Activated CD8-positive, alpha-beta T cell treated with anti-CD3 and anti-CD28 coated beads for 36 hours (primary cell): ENCODE data around the gene HTRA2. TPM values are rescaled to one million over a fixed set of nuclear protein-coding genes. Genes with fewer than 3 reads are reported as not detected.

Source experiments
- ATAC-seq: fragments of 200-7000 bp; cut with Tn5 transposase; one replicate; pipeline ENCODE4 v1.10.0; 2021; ENCODE audit warnings: mild to moderate bottlenecking, moderate library complexity
- CTCF ChIA-PET: fragments of 350-600 bp; sonication (Branson Sonifier 250); formaldehyde crosslinking; loops from one replicate; lab custom pipeline; 2021; ENCODE audit warnings: antibody characterized with exemption; lab: Charles Lee
- POLR2A ChIA-PET: fragments of 350-600 bp; sonication (Branson Sonifier 250); formaldehyde crosslinking; loops from one replicate; lab custom pipeline; 2021; ENCODE audit warnings: antibody characterized with exemption; lab: Charles Lee
- DNase-seq: peaks from one replicate; pipeline ENCODE4 v3.0.0-alpha.2; 2020
- H3K27ac Mint-ChIP-seq: one replicate; pipeline ENCODE4 v1.8.0; 2021; ENCODE audit warnings: mild to moderate bottlenecking, mixed read lengths
- H3K27me3 Mint-ChIP-seq: one replicate; pipeline ENCODE4 v1.8.0; 2021; ENCODE audit warnings: mixed read lengths
- H3K36me3 Mint-ChIP-seq: one replicate; pipeline ENCODE4 v1.8.0; 2021; ENCODE audit warnings: low read depth, mixed read lengths
- H3K4me1 Mint-ChIP-seq: one replicate; pipeline ENCODE4 v1.8.0; 2021; ENCODE audit warnings: low read depth, mixed read lengths
- H3K4me3 Mint-ChIP-seq: one replicate; pipeline ENCODE4 v1.8.0; 2021; ENCODE audit warnings: mild to moderate bottlenecking, moderate library complexity, mixed read lengths
- H3K9me3 Mint-ChIP-seq: one replicate; pipeline ENCODE4 v1.8.0; 2021; ENCODE audit warnings: mixed read lengths
- intact Hi-C: fragments of 100-400 bp; cut with micrococcal nuclease; formaldehyde crosslinking; loops from one replicate; pipeline ENCODE4 v1.10.0; 2022
- total RNA-seq, 2 experiments: library from RNA; stranded (reverse); gene quantifications; one replicate each; pipeline ENCODE4 v1.2.3, GENCODE V29; 2021
- TF ChIP-seq, protein P1 (sequence below): fragments of 200-600 bp; IDR thresholded peaks from one replicate; pipeline ENCODE4 v1.8.0; 2022; ENCODE audit warnings: antibody characterized with exemption, mild to moderate bottlenecking

The HTRA2 gene
- total RNA-seq, 2 experiments from 2014 or later = 42.0 to 45.0 TPM

DNA sequence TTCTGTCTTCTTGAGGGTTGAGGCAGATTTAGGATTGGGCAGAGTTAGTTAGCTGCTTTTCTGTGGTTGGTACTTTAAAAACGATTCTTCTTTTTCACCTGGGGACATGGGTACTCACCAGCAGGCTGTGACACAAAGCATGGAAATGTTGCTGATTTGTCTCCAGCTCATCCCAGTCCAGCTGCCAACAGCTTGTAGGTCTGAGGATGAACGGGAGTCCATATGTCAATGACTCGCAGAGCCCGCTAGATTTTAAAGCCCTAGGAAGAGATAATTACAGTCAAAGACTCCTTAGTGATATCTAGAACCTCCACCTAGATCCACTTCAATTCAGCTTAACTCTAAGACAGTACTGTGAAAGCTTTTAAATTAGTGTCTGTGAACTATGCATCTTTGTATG, 45.6 kb downstream of the HTRA2 start:
- intact Hi-C loops = no loop called here
- no peak for ATAC-seq
- Mint-ChIP-seq H3K27ac (no peak overlapping the region), H3K36me3 (peaks cover 2% of the 10 kb centered on the region), H3K4me3 (no peak overlapping the region), H3K27me3 (no peaks in the 10 kb centered on the region), H3K4me1 (peaks cover 23% of the 10 kb centered on the region), H3K9me3 (no peaks in the 10 kb centered on the region)
- TF ChIP-seq, protein P1, sequence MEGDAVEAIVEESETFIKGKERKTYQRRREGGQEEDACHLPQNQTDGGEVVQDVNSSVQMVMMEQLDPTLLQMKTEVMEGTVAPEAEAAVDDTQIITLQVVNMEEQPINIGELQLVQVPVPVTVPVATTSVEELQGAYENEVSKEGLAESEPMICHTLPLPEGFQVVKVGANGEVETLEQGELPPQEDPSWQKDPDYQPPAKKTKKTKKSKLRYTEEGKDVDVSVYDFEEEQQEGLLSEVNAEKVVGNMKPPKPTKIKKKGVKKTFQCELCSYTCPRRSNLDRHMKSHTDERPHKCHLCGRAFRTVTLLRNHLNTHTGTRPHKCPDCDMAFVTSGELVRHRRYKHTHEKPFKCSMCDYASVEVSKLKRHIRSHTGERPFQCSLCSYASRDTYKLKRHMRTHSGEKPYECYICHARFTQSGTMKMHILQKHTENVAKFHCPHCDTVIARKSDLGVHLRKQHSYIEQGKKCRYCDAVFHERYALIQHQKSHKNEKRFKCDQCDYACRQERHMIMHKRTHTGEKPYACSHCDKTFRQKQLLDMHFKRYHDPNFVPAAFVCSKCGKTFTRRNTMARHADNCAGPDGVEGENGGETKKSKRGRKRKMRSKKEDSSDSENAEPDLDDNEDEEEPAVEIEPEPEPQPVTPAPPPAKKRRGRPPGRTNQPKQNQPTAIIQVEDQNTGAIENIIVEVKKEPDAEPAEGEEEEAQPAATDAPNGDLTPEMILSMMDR = no peak
- DNase-seq = no peak
- ChIA-PET CTCF (interaction anchor here (1.4 to 7.6 kb wide), 5 partner anchors 13 to 72 kb away, joined by 3 to 54 read pairs (median 5); no protein-coding TSS in a partner anchor), POLR2A (interaction anchor here (0.9 to 2.3 kb wide), 2 partner anchors 8 to 13 kb away, joined by 3 to 5 read pairs; no protein-coding TSS in a partner anchor)

DNA sequence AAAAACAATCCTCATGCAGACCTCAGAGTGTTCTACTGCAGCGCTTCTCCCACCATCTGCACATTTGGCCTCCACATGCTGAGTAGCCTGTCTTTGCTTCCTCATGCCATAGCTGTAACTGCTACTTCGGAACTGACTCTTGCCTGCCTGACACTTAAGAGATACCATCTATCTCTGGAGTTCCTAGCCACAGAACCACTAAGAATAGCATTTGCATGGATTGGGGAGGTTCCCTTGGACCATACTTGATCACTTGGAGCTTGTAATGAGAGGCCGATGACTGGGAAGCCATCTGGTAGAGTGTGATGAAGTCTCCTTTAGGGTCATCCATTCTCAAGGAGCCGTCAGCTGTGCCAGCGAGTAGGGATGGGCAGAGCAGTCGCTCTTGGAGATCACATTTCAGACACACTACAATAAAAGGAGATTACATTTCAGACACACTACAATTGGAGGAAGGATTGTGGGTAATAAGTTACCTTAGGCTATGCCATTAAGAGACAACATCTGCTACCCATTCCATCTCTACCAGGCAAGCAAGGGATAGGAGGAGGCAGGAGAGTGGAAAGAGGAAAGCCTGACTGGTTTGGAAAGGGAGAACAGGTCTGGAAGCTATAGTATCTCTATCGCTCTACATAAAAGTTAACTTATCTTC, 46.6 kb downstream of the HTRA2 start:
- H3K27ac Mint-ChIP-seq = no peak overlapping the region
- no peak overlapping the region for H3K4me3 Mint-ChIP-seq
- CTCF ChIA-PET = interaction anchor here (1.0 to 7.6 kb wide), 6 partner anchors 9 to 68 kb away, joined by 3 to 54 read pairs (median 3); no protein-coding TSS in a partner anchor

DNA sequence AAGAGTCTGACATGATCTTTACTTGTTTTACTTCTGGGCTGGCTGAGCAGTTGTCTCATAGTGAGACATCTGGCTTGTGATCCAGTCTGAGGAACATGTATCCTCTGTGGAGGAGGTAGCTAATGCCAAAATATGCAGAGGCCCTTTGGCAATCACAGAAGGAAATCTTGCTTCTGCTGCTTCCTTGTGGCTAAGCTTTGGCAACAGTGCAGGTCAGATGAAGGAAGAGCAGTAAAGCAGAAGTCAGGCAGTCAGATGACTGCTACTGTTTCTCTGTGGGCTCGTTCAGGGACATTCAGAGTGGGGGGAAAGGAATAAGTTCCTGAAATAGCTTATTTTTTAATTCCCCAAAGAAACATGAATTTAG, 47.1 kb downstream of the HTRA2 start:
- H3K9me3 Mint-ChIP-seq = no peaks in the 10 kb centered on the region
- no peak overlapping the region for H3K4me3 Mint-ChIP-seq
- TF ChIP-seq, protein P1 = no peak
- peaks cover 2% of the 10 kb centered on the region for H3K36me3 Mint-ChIP-seq
- ATAC-seq = no peak
- ChIA-PET CTCF (interaction anchor here (1.0 to 7.6 kb wide), 5 partner anchors 9 to 24 kb away, joined by 3 to 54 read pairs (median 3); no protein-coding TSS in a partner anchor), POLR2A (interaction anchor here (1.1 kb wide), 2 partner anchors 46 to 79 kb away, joined by 3 to 4 read pairs; no protein-coding TSS in a partner anchor)
- no peak for DNase-seq
- H3K4me1 Mint-ChIP-seq = peaks cover 23% of the 10 kb centered on the region
- H3K27me3 Mint-ChIP-seq = peaks cover 1% of the 10 kb centered on the region
- intact Hi-C loops = no loop called here
- no peak overlapping the region for H3K27ac Mint-ChIP-seq

More for the DNA sequence above, 46.6 kb downstream of the HTRA2 start:
- intact Hi-C loops = no loop called here
- DNase-seq (no peak), ATAC-seq (no peak)
- TF ChIP-seq, protein P1 = no peak
- POLR2A ChIA-PET = interaction anchor here (1.1 kb wide), 2 partner anchors 46 to 78 kb away, joined by 3 to 4 read pairs; no protein-coding TSS in a partner anchor
- Mint-ChIP-seq H3K4me1 (peaks cover 23% of the 10 kb centered on the region), H3K27me3 (peaks cover under 1% of the 10 kb centered on the region), H3K36me3 (peaks cover 2% of the 10 kb centered on the region), H3K9me3 (no peaks in the 10 kb centered on the region)

DNA sequence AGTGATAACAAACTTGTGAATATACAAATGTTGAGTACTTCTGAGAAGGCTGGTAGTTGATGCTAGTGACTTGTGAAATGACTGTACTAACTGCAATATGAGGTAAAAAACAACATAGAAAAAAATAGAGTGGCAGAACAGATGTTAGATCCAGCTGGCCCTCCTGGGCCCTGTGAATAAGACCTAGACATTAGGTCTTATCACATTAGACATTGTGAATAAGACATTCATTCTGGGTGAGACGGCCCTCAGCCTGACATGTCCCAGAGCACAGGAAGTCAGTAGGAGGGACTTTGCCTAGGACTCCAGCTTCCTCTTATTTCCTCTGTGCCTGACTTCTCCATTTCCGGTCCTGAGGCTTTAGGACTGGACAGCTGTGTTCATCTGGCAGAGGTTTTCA, 47.7 kb downstream of the HTRA2 start:
- intact Hi-C loops = no loop called here
- POLR2A ChIA-PET = interaction anchor here (1.1 kb wide), 2 partner anchors 47 to 80 kb away, joined by 3 to 4 read pairs; no protein-coding TSS in a partner anchor

More for the DNA sequence above, 47.7 kb downstream of the HTRA2 start:
- CTCF ChIA-PET = interaction anchor here (0.5 to 7.6 kb wide), 6 partner anchors 8 to 328 kb away, joined by 3 to 54 read pairs (median 3); no protein-coding TSS in a partner anchor
- Mint-ChIP-seq H3K27me3 (peaks cover 1% of the 10 kb centered on the region), H3K4me1 (peaks cover 21% of the 10 kb centered on the region), H3K9me3 (no peaks in the 10 kb centered on the region), H3K36me3 (peaks cover 2% of the 10 kb centered on the region), H3K4me3 (no peak overlapping the region), H3K27ac (no peak overlapping the region)
- peak; percentile 48 for ATAC-seq
- TF ChIP-seq, protein P1 = no peak
- peak; percentile 21 for DNase-seq
